RWPE2 (cell line): ENCODE results near the gene TIE1.

Experiments used
- ATAC-seq: fragments of 200-7000 bp; cut with Tn5 transposase; 3 replicates; pipeline ENCODE4 v1.9.1; 2021; ENCODE audit warnings: low read depth
- DNase-seq: peaks from one replicate; pipeline ENCODE4 v3.0.0-alpha.2; 2020; ENCODE audit warnings: low spot score
- H3K27ac ChIP-seq: fragments of 450-650 bp; 2 replicates; pipeline ENCODE4 v1.5.1; 2017; ENCODE audit warnings: mild to moderate bottlenecking; ENCODE audit not compliant: poor library complexity, severe bottlenecking
- H3K27me3 ChIP-seq: fragments of 250-450 bp; sonication (Bioruptor Pico); 2 replicates; pipeline ENCODE4 v1.5.1; 2021; ENCODE audit warnings: mild to moderate bottlenecking, moderate library complexity; ENCODE audit not compliant: insufficient read depth, poor library complexity, severe bottlenecking
- H3K36me3 ChIP-seq: fragments of 250-450 bp; sonication (Bioruptor Pico); 2 replicates; pipeline ENCODE4 v1.5.1; 2020; ENCODE audit warnings: low read depth, mild to moderate bottlenecking, moderate library complexity
- H3K4me1 ChIP-seq: fragments of 250-450 bp; sonication (Bioruptor Pico); 2 replicates; pipeline ENCODE4 v1.5.1; 2021; ENCODE audit warnings: mild to moderate bottlenecking, moderate library complexity; ENCODE audit not compliant: insufficient read depth, poor library complexity, severe bottlenecking
- H3K4me3 ChIP-seq: fragments of 250-450 bp; sonication (Bioruptor Pico); 2 replicates; pipeline ENCODE4 v1.5.1; 2021; ENCODE audit warnings: mild to moderate bottlenecking, moderate library complexity; ENCODE audit not compliant: severe bottlenecking
- H3K9me3 ChIP-seq: fragments of 250-450 bp; sonication (Bioruptor Pico); 2 replicates; pipeline ENCODE4 v1.5.1; 2021; ENCODE audit warnings: mild to moderate bottlenecking, moderate library complexity; ENCODE audit not compliant: severe bottlenecking
- TF ChIP-seq, protein P1 (sequence below): fragments of 450-650 bp; IDR thresholded peaks from one replicate; pipeline ENCODE4 v1.5.1; 2017; ENCODE audit warnings: mild to moderate bottlenecking, moderate library complexity; ENCODE audit not compliant: poor library complexity, severe bottlenecking

The TIE1 gene

DNA sequence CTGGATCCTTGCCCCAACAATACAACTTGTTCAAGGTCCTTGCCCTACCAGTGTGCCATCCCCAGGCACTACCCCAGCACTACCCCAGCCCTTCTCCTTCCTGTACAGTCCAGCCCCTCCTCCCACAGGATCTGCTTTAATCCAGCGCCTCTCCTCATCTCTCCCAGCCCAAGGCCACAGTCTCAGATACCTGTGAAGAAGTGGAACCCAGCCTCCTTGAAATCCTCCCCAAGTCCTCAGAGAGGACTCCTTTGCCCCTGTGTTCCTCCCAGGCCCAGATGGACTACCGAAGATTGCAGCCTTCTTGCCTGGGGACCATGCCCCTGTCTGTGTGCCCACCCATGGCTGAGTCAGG is 51.5 kb downstream of the TIE1 start:
- ATAC-seq = no peak
- DNase-seq = no peak
- Histone ChIP-seq H3K27ac (no peak overlapping the region), H3K4me1 (peaks cover 5% of the 10 kb centered on the region), H3K27me3 (no peaks in the 10 kb centered on the region), H3K9me3 (no peaks in the 10 kb centered on the region), H3K4me3 (no peak overlapping the region), H3K36me3 (no peaks in the 10 kb centered on the region; the same call in 1 of the 2 replicates)
- TF ChIP-seq, protein P1, sequence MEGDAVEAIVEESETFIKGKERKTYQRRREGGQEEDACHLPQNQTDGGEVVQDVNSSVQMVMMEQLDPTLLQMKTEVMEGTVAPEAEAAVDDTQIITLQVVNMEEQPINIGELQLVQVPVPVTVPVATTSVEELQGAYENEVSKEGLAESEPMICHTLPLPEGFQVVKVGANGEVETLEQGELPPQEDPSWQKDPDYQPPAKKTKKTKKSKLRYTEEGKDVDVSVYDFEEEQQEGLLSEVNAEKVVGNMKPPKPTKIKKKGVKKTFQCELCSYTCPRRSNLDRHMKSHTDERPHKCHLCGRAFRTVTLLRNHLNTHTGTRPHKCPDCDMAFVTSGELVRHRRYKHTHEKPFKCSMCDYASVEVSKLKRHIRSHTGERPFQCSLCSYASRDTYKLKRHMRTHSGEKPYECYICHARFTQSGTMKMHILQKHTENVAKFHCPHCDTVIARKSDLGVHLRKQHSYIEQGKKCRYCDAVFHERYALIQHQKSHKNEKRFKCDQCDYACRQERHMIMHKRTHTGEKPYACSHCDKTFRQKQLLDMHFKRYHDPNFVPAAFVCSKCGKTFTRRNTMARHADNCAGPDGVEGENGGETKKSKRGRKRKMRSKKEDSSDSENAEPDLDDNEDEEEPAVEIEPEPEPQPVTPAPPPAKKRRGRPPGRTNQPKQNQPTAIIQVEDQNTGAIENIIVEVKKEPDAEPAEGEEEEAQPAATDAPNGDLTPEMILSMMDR = no peak

DNA sequence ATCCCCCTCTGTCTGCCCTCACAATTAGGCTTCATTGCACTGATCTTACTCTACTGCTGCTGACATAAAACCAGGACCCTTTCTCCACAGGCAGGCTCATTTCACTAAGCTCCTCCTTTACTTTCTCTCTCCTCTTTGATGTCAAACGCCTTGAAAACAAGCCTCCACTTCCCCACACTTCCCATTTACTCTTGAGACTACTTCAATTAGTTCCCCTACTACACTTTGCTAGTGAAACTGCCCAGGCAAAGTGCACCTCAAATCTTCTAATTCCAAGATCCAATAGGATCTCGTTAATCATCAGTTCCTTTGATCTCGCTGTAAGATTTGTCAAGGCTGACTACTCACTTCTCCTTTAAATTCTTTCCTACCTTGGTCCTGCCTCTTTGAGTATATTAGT is 52.1 kb downstream of the TIE1 start:
- H3K27me3 ChIP-seq = no peaks in the 10 kb centered on the region
- ATAC-seq = no peak
- H3K36me3 ChIP-seq = no peaks in the 10 kb centered on the region; the same call in 1 of the 2 replicates
- H3K9me3 ChIP-seq = no peaks in the 10 kb centered on the region
- peaks cover 5% of the 10 kb centered on the region for H3K4me1 ChIP-seq
- no peak overlapping the region for H3K4me3 ChIP-seq
- TF ChIP-seq, protein P1 = no peak
- H3K27ac ChIP-seq = no peak overlapping the region
- DNase-seq = no peak

DNA sequence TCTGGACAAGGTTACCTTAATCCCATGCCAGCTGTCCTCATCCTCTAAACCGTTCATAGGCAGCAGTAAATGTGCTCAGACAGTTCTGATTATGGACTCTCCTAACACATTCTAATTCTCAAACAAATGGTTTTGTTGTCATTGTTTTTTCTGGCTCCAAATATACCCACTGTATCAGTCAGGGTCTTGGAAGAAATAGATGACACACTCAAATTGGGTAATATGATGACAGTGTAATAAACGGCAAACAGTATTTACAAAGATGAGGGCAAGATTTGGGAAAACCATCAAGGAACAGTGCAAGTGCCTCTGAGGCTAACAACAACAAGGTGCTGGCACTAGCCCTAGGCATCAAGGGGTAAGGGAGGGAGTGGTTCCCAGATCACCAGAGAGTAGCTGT is 53.7 kb downstream of the TIE1 start:
- peaks cover 5% of the 10 kb centered on the region for H3K4me1 ChIP-seq
- TF ChIP-seq, protein P1 = no peak
- peaks cover 2% of the 10 kb centered on the region for H3K36me3 ChIP-seq
- no peak for ATAC-seq
- H3K4me3 ChIP-seq = no peak overlapping the region
- H3K27me3 ChIP-seq = no peaks in the 10 kb centered on the region
- no peak overlapping the region for H3K27ac ChIP-seq
- DNase-seq = no peak
- H3K9me3 ChIP-seq = no peaks in the 10 kb centered on the region

DNA sequence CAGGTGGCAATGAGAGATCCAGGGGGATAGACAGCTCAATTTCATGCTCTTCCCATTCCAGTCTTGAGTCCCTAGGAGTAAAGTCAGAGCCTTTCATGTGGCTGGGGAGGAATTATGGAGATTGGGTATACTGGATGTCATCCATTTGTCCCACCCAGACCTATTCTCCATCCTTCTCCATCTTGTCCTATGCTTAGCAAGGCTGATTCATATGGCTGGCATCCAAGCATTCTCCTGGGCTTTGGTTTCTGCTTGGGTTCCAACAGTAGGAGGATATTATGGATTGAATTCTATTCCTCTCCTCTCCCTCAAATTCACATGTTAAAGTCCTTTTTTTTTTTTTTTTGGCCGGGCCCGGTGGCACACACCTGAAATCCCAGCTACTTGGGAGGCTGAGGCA is 54.2 kb downstream of the TIE1 start:
- TF ChIP-seq, protein P1 = no peak
- peaks cover under 1% of the 10 kb centered on the region for H3K4me1 ChIP-seq
- H3K9me3 ChIP-seq = no peaks in the 10 kb centered on the region
- H3K27me3 ChIP-seq = no peaks in the 10 kb centered on the region
- no peak overlapping the region for H3K4me3 ChIP-seq
- no peak for ATAC-seq
- no peak overlapping the region for H3K27ac ChIP-seq
- DNase-seq = no peak
- H3K36me3 ChIP-seq = peaks cover 6% of the 10 kb centered on the region

DNA sequence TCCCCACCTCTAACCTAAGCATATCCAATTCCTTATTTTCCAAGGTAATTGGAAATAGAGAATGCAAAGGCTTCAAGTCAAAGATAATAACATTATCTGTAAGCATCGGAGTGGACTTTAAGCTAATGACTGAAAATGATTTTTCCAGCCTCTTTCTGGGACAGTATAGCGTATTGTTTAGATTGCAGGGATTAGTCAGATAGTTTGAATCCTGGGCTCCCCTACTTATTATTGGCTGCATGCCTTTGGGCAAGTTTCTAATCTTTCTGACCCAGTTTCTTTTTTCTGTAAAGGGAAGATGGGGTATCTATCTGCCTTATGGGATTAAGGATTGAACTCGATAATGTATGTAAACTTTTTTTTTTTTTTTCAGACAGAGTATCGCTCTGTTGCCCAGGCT is 56.5 kb downstream of the TIE1 start:
- Histone ChIP-seq H3K27me3 (no peaks in the 10 kb centered on the region), H3K9me3 (no peaks in the 10 kb centered on the region), H3K36me3 (peaks cover 29% of the 10 kb centered on the region), H3K27ac (peak overlapping the region; percentile 78), H3K4me1 (peaks cover 19% of the 10 kb centered on the region), H3K4me3 (no peak overlapping the region)
- DNase-seq (no peak), ATAC-seq (no peak)
- TF ChIP-seq, protein P1 = no peak
